GDM1 (cell line): Measurements from ENCODE around the gene CTCF.

ENCODE experiments used
- DNase-seq: peaks from one replicate; lab custom pipeline; 2025; lab: John Stamatoyannopoulos, UW

CTCF gene

GRCh38 chr16:67605641-67606040 is 43.3 kb downstream of the CTCF start:
- no peak for DNase-seq

- DNase-seq: no peak
Observed at GRCh38 chr16:67606632-67607031, 44.3 kb downstream of the CTCF start.

GRCh38 chr16:67608364-67608763 is 46.0 kb downstream of the CTCF start:
- no peak for DNase-seq

- DNase-seq: no peak
Observed at GRCh38 chr16:67613808-67614207, 51.5 kb downstream of the CTCF start.

- no peak for DNase-seq
Observed at GRCh38 chr16:67628216-67628615, 65.9 kb downstream of the CTCF start.

- no peak for DNase-seq
Observed at GRCh38 chr16:67632415-67633172, 70.3 kb downstream of the CTCF start.

GRCh38 chr16:67636713-67637112 is 74.4 kb downstream of the CTCF start:
- no peak for DNase-seq

- DNase-seq: no peak
Observed at GRCh38 chr16:67637625-67638024, 75.3 kb downstream of the CTCF start.

GRCh38 chr16:67641779-67642708 is 79.7 kb downstream of the CTCF start:
- DNase-seq: no peak

GRCh38 chr16:67644038-67644437 is 81.7 kb downstream of the CTCF start:
- DNase-seq: no peak

GRCh38 chr16:67645397-67646121 is 83.2 kb downstream of the CTCF start:
- no peak for DNase-seq

GRCh38 chr16:67647111-67647651 is 84.9 kb downstream of the CTCF start:
- no peak for DNase-seq

GRCh38 chr16:67647681-67648080 is 85.4 kb downstream of the CTCF start:
- no peak for DNase-seq

- no peak for DNase-seq
Observed at GRCh38 chr16:67648088-67648763, 85.9 kb downstream of the CTCF start.

- DNase-seq: no peak
Observed at GRCh38 chr16:67648764-67649407, 86.6 kb downstream of the CTCF start.

GRCh38 chr16:67649494-67649931 is 87.2 kb downstream of the CTCF start:
- DNase-seq: no peak

- no peak for DNase-seq
Observed at GRCh38 chr16:67650023-67650422, 87.7 kb downstream of the CTCF start.

GRCh38 chr16:67651039-67651438 is 88.7 kb downstream of the CTCF start:
- DNase-seq: no peak

- DNase-seq: no peak
Observed at GRCh38 chr16:67651847-67652246, 89.5 kb downstream of the CTCF start.

- no peak for DNase-seq
Observed at GRCh38 chr16:67652578-67653127, 90.3 kb downstream of the CTCF start.
